GM19438 (cell line): ENCODE data around the gene HPCAL1.
A peak's percentile ranks its signal among the peaks of the same experiment; 100 is the strongest.

ENCODE experiments used
- ATAC-seq: cut with Tn5 transposase; IDR thresholded peaks from one replicate; pipeline ENCODE4 v1.9.1; 2021; ENCODE audit warnings: low read depth; ENCODE audit not compliant: unreplicated experiment

The HPCAL1 gene

DNA sequence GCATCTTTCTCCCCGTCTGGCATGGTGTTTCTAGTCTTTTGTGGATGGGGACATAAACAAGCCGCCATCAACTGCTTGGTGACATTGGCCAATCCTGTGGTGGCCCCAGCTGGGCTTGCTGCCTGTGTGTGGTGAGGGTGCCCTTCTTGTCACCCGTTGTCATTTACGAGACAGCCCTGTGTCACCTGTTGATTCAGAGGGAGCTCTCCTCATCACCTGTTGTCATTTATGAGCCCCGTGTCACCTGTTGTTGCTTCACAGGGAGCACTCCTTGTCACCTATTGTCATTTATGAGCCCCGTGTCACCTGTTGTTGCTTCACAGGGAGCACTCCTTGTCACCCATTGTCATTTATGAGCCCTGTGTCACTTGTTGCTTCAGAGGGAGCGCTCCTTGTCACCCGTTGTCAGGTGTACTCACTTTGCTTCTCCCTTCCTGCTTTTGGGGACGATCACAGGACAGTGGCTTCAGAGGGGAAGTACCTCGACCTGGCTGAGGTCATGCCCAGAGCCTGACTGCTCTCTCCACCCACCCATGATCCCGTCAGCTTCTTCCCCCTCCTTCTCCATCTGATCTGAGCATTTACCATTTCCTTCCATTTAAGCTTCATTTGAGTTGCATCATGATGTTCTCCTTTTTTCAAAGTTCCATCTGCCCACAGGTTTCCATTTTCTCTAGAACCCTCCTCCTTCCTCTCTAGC is 29.1 kb downstream of the HPCAL1 start:
- peak; percentile 56 for ATAC-seq

GRCh38 chr2:10332402-10333246 is 29.9 kb downstream of the HPCAL1 start:
- ATAC-seq, result no peak

DNA sequence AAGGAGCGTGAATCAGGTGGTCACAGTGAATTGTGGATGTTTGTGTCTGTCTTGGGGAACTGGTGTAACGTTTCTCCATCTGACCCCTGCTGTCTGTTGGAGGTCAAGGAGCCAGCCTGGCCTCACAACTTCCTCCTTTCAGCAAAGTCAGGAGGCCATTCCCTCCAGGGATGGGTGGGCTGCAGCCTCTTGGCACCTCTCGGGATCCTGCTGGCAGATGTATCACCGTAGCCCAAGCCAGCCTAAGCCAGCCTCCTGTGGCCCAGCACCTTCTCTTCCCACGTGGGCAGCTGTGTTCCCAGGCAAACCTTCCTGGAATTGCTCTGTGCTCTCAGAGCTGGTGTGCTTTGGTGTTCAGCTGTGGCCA is 30.5 kb downstream of the HPCAL1 start:
- ATAC-seq, result no peak

GRCh38 chr2:10333966-10334365 is 31.3 kb downstream of the HPCAL1 start:
- ATAC-seq, result no peak

GRCh38 chr2:10335046-10335840 is 32.5 kb downstream of the HPCAL1 start:
- no peak for ATAC-seq

DNA sequence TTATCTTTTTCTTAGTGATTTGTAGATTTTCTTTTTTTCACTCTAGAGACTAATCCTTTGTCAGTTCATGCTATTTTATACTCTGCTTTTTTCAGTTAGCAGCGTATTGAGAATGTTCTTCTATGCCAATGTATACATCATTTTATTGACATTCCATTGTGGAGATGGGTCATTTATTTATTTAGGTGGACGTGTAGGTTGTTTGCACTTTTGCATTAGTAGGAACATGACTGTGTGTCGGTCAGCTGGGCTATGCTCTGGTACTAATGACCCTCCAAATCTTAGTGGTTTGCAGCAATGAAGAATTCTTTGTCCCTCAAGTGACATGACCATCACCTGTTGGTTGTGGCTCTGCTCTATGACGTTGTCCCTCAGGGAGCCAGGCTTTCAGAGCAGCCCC is 33.6 kb downstream of the HPCAL1 start:
- ATAC-seq, result no peak

- ATAC-seq, result no peak
Observed at GRCh38 chr2:10337449-10338269, 35.0 kb downstream of the HPCAL1 start.

DNA sequence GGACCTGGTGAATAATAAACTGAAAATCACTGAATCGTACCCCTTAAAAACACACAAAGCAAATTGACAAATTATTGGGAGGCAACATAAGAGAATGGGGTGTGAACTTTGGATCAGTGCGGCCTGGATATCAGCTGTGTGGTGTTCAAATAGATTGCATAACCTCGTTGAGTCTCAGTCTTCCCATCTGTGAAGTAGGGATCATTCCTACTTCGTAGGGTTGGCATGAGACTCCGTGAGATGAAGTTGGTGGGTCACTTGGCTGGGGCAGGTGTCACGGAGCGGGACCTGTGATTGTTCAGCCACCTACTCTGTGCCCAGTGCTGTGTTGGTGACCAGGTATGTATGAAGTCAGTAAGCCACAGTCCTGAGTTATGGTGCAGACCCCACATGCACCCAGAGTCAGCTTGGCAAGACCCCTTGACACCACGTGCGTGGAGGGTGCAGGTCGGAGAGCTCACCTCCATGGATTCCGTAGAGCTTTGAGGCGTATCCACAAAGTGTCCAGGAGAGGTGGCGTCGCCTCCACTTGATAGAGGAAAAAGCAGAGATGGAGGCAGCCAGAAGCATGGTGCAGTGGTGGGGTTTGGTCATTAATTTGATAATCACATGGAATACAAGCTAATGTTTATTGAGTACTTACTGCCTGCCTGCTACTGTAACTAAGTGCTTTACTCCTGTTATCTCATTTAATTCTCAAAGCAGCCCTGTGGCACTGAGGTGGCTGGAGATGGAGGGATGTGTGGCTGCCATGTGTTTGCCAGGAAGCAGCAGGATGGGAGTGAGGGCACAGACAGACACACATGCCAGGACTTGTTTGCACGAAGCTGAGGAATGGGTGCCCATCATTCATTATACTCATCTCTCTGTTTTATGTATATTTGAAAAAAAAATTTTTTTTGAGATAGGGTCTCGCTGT is 35.8 kb downstream of the HPCAL1 start:
- no peak for ATAC-seq

- no peak for ATAC-seq
Observed at GRCh38 chr2:10339647-10340592, 37.2 kb downstream of the HPCAL1 start.

GRCh38 chr2:10340593-10340975 is 37.9 kb downstream of the HPCAL1 start:
- ATAC-seq, result no peak

DNA sequence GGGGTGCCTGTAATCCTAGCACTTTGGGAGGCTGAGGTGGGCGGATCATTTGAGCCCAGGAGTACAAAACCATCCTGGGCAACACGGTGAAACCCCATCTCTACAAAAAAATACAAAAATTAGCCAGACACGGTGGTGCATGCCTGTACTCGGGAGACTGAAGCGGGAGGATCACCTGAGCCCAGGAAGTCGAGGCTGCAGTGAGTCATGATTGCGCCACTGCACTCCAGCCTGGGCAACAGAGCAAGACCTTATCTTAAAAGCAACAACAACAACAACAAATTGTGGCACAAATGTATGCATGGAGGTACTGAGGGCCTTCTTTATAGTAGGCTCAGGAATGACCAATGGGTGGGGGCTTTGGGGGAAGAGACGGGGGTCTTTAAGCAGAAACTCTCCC is 38.5 kb downstream of the HPCAL1 start:
- ATAC-seq, result no peak

DNA sequence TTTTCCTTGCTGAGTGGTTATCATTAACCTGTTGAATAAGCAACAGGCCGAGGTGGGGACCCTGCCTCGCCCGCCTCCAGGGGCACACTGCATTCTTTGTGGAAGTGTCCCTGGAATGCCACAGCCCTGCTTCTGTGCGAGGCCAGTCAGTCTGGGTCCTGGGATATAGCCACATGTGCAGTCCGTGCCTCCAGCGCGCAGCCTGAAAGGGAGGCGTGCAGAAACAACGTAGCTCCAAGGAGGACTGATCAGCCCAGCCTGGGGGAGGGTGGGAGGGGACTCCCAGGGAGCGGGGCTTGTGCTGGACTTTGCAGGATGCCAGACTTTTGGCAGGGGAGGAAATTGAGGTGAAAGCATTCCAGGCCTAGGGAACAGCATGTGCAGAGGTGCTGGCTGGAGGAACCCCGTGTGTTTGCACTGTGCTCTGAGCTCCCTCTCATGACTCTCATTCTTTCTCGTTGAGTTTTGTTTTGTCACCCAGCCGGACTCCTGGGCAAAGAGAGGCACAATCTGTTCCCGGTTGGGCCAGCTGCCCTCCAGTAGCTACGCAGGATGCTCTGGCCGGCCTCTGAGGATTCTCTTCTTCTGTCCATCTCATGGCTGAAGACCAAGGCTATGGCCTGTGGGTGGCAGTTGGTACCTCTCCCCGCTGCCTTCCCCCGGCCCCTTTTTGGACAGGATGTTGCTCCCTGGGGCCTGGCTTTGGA is 39.7 kb downstream of the HPCAL1 start:
- no peak for ATAC-seq

DNA sequence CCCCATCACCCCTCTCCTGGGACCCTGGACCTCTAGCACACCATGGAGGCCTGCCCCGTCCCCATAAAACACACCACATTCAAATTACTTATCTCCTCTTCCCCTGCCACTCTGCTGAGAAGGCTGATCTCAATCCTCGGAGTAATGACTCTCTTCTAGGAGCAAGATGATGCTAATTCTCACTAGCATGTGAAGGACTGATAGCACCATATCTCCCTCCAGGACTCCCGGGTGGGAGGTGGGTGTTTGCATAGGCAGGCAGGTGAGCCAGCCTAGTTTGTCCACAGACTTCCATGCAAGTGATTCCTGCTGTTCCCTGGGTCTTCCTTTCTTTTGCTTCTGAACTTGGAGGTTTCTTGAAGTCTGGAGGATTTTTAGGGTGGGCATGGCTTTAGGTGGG is 40.5 kb downstream of the HPCAL1 start:
- no peak for ATAC-seq

GRCh38 chr2:10343658-10344057 is 41.0 kb downstream of the HPCAL1 start:
- ATAC-seq, result no peak

GRCh38 chr2:10344105-10345066 is 41.7 kb downstream of the HPCAL1 start:
- ATAC-seq, result no peak

- no peak for ATAC-seq
Observed at GRCh38 chr2:10345126-10345525, 42.4 kb downstream of the HPCAL1 start.

- ATAC-seq, result no peak
Observed at GRCh38 chr2:10345813-10346212, 43.1 kb downstream of the HPCAL1 start.
